Adipose tissue (tissue), 3 donors: Measurements from ENCODE around the gene PHYKPL. TPM values are rescaled to one million over a fixed set of nuclear protein-coding genes. Genes with fewer than 3 reads are reported as not detected.
"Not testable (repeated sequence)": the region's sequence is repeated elsewhere in the genome, so short reads cannot be mapped to it uniquely, and the experiment has no call there.

Source experiments
- H3K27ac ChIP-seq: one replicate; pipeline ENCODE4 v1.5.1; 2013; ENCODE audit warnings: low read depth, low read length
- WGBS, 3 donors: extraction: QIAGEN DNeasy Blood & Tissue Kit; methylation state at CpG; one replicate each; pipeline ENCODE4 v1.1.7; 2013; 5-methylcytosine and 5-hydroxymethylcytosine counted together
- polyA plus RNA-seq, 3 donors: library from polyadenylated mRNA; stranded (reverse); fragments of 200-250 nt; gene quantifications; one replicate each; pipeline ENCODE4 v1.2.3, GENCODE V29; 2013
- donor health status: healthy with polysubstance abuse.
- donor health status: Bipolar disorder and iron deficiency.
- donor health status: healthy.

Gene PHYKPL
- polyA plus RNA-seq, 3 donors, result 32.0 to 76.5 (median 65.5) TPM

DNA sequence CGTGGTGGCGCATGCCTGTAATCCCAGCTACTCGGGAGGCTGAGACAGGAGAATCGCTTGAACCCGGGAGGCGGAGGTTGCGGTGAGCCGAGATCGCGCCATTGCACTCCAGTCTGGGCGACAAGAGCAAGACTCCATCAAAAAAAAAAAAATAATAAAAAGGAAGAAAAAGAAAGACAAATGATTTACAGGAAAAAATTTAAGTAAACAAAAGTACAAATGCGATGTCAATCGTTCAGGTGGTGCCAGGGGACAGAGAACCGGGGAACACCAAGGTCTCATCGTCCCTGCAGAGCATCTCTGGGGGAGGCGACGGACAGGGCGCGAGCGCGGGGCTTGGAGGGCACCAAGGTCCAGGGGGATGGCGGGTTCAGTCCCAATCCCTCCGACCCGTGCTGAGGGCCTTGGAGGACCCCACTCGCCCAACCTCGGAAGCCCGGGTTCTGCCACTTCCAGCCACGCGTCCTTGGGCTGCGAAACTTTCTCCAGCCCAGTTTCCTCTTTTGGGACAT lies 28.9 kb downstream of the PHYKPL start:
- 10 to 24% (median 16%) methylated on average over 22 to 30 of the region's 30 CpGs for WGBS, 3 donors
- no peak overlapping the region for H3K27ac ChIP-seq

DNA sequence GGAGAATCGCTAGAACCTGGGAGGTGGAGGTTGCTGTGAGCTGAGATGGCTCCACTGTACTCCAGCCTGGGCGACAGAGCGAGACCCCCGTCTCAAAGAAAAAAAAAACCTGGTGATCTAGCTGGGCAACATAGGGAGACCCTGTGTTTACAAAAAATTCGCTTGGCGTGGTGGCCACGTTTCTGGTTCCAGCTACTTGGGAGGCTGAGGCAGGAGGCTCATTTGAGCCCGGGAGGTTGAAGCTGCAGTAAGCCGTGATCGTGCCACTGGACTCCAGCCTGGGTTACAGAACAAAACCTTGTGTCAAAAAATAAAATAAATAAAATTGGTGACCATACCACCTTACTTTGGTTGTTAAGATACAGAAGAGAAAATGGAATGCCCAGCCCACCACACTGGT lies 30.1 kb downstream of the PHYKPL start:
- 95 to 97% (median 95%) methylated on average over 10 of the region's 10 CpGs for WGBS, 3 donors
- no peak overlapping the region for H3K27ac ChIP-seq

DNA sequence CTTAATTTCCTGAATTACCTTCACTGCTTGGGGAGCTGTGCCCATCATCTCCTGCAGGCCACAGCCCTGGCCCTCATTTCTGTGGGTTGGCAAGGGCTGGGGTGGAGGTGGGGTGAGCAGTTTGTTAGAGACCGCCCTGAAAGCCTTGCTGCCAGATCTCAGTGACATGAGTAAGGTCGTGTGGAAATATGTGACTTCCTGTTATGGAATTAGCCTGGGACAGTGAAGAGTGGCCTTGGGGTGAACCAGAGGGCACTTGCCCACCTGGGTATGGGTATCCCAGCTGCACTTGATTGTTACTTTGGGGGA lies 30.7 kb downstream of the PHYKPL start:
- WGBS, 3 donors, result 25 to 33% (median 32%) methylated on average over 2 of the region's 2 CpGs
- H3K27ac ChIP-seq, result no peak overlapping the region

DNA sequence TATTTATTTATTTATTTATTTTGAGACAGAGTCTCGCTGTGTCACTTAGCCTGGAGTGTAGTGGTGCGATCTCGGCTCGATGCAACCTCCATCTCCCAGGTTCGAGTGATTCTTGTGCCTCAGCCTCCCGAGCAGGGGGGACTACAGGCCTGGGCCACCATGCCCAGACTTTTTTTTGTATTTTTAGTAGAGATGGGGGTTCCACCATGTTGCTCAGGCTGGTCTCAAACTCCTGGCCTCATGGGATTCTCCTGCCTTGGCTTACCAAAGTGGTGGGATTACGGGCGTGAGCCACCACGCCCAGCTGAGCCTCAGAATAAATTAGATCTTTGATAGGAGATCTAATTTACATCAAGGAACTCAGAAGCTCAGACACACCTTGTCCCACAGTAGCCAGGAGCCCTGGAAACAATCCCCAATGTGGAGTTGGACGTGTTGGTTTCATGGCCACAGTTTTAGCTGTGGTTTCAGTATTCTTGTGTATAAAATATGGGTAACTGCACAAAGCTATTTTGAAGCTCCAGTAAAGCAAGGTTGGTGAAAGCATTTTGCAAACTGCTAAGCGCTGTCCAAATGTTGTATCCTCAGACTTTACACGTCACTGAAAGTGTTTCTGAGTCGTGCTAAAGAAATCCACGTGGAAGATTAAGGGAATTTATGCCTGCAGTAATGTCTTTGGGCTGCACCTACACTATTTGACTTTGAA lies 31.2 kb downstream of the PHYKPL start:
- WGBS, 3 donors, result 85 to 89% (median 86%) methylated on average over 14 of the region's 14 CpGs
- H3K27ac ChIP-seq, result no peak overlapping the region

DNA sequence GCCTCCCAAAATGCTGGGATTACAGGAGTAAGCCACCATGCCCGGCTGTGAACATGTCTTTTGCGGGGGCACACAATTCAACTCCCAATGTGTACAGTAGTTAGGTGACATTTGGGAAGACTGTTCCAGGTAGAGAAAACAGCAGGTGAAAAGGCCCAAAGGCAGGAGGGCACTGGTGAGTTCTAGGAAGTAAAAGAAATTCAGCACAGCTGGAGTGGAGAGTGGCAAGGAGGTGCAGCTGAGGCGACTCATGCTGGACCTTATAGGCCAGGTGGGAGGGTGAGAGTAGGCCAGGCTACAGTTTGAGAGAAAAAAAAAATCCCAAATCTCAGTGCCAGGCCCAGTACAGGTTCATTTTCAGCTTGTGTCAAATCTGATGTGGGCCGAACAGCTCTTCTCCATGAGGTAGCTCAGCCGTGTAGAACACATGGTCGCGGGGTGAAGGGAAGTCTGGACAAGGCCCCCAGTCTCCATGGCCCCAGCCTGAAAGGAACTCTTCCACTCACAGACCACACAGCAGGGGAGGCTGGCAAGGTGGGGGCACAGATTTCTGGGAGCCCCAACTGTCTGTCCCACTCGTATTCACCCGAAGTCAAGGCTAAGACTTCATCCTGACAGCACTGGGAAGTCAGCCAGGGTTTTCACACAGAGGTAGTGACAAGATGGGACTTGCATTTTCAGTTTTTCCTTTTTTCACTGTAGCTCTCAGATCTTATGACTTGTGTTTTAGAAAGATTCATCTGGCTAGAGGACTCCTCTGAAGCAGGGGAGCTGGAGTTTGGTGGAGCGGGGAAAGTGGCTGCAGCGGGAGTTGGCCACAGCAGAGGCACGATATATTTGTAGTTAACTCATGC lies 32.8 kb downstream of the PHYKPL start:
- WGBS, 3 donors, result 72 to 79% (median 74%) methylated on average over 12 of the region's 12 CpGs
- no peak overlapping the region for H3K27ac ChIP-seq

DNA sequence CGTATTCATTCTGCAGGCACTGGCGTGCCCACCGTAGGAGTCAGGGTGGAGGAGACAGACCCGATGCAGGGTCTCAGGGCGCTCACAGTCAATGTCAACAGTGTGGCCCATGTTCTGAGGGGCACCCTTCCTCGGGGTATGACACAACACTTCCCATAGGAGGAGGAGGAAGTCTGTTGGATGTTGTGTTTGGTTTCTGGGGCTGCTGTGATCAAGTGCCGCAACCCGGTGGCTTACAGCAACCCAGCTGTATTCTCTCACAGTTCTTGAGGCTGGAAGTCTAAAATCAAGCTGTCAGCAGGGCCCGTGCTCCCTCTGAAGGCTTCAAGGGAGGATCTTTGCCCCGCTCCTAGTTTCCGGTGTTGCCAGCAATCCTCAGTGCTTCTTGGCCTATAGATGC lies 33.9 kb downstream of the PHYKPL start:
- H3K27ac ChIP-seq, result no peak overlapping the region
- 55 to 88% (median 56%) methylated on average over 11 of the region's 11 CpGs for WGBS, 3 donors

DNA sequence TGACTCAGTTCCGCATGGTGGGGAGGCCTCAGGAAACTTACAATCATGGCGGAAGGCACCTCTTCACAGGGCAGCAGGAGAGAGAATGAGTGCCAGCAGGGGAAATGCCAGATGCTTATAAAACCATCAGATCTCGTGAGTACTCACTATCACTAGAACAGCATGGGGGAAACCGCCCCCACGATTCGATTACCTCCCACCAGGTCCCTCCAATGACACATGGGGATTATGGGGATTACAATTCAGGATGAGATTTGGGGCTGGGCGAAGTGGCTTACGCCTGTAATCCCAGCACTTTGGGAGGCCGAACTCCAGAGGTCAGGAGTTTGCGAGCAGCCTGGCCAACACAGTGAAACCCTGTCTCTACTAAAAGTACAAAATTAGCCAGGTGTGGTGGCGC lies 34.5 kb downstream of the PHYKPL start:
- WGBS, 3 donors, result 71 to 87% (median 73%) methylated on average over 11 of the region's 11 CpGs
- not testable (repeated sequence) for H3K27ac ChIP-seq

DNA sequence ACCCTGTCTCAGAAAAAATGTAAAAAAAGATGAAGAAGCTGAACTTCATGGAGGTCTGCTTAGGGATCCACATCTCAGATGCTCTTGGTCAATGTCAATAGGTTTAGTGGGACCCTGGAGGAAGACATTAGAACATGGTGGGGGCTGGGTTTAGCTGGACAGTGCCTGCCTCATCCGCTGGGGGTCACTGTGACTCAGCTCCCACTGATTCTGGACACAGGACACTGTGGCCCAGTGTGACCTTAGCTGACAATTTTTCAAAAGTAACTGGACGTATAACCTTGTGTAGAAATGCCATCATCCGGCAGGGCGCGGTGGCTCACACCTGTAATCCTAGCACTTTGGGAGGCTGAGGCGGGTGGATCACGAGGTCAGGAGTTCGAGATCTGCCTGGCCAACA lies 35.6 kb downstream of the PHYKPL start:
- H3K27ac ChIP-seq, result no peak overlapping the region
- 80 to 83% (median 82%) methylated on average over 8 of the region's 8 CpGs for WGBS, 3 donors

DNA sequence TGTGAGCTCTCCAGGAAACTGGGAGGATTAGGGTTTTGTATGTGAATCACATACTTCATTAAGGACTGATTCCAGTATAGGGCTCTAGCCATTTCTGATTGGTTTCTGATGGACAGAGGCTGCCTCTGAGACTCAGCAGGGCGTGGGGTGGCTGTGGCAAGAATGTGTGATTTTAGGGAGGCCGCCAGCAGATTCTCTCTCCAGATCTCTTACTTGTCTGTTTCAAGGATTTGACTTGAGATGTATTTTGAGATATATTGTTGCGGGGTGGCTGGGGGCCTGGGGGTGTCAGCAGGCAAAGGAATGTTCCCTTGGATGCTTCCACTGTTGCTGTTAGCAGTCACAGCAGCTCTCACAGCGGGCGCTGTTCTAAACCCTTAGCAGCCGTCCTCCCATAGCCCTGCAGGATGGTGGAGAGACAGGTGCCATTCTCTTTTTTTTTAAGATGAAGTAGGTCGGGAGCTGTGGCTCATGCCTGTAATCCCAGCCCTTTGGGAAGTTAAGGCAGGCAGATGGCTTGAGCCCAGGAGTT lies 36.3 kb downstream of the PHYKPL start:
- WGBS, 3 donors, result 69 to 82% (median 80%) methylated on average over 7 of the region's 7 CpGs
- no peak overlapping the region for H3K27ac ChIP-seq

DNA sequence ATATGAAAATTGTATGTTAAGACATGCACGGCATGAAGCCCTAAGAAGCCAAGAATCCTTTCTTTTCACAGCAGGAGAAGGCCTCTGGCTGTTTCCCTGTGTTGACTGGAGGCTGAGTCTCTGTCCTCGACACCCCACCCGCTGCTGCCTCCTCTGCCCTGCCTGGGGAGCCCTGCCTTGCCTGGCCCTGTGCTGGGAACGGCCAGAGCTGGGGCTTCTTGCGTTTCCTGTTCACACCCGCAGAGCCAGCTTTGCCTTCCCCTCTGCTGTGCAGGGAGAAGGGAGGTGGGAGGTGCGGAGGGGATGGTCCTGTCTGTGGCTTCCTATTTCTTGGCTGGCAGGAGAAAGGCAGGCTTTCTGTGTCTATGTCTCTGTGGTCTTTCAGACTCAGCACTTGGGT lies 38.6 kb downstream of the PHYKPL start:
- 19 to 34% (median 26%) methylated on average over 7 of the region's 7 CpGs for WGBS, 3 donors
- no peak overlapping the region for H3K27ac ChIP-seq

DNA sequence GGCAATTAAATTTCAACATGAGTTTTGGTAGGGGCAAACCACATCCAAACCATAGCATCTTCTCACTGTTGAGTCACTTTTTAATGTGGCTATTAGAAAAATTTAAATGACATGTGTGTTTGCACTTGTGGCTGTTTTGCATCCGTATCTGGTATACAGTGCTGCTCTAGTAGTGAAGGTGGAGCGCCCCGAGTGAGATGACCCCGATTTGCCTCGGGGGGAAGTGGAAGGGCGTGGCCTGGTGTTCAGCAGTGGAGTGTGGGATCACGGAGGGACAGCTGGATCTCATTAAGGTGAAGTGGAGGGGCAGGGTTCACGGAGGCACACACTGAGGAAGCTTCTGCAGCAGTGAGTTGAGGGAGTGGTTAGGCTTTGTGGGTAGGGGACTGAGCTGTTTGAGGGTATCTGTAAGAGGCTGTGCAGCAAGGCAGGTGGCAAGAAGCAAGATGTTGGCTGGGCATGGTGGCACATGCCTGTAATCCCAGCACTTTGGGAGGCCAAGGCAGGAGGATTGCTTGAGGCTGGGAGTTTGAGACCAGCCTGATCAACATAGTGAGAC lies 39.3 kb downstream of the PHYKPL start:
- 56 to 77% (median 59%) methylated on average over 8 of the region's 8 CpGs for WGBS, 3 donors
- no peak overlapping the region for H3K27ac ChIP-seq

DNA sequence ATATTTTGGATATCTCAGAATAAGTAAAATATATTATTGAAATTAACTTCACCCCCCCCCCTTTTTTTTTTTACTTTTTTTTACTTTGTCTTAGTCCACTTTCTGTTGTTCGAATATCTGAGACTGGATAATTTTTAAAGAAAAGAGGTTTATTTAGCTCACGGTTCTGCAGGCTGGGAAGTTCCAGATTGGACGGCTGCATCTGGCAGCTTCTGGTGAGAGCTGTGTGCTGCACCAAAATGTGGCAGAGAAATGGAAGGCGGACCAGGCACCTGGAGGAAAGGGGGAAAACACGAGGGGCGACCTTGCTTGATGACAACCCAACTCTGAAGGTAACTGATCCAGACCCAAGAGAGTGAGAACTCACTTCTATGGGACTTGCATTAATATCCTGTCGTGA lies 39.8 kb downstream of the PHYKPL start:
- no peak overlapping the region for H3K27ac ChIP-seq
- WGBS, 3 donors, result 87 to 94% (median 90%) methylated on average over 7 of the region's 7 CpGs

DNA sequence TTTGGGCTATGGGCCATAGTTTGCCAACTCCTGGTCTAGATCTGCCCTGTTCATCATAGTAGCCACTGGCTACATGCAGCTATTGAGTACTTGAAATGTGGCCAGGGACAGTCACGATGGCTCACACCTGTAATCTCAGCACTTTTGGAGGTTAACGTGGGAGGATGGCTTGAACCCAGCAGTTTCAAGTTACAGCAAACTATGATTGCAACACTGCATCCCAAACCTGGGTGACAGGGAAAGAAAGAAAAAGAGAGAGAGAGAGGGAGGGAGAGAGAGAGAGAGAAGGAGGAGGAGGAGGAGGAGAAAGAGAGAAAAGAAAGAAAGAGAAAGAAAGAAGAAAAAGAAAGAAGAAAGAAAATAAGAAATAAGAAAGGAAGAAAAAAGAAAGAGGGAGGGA lies 40.4 kb downstream of the PHYKPL start:
- H3K27ac ChIP-seq, result no peak overlapping the region
- 42 to 55% (median 55%) methylated on average over 2 of the region's 2 CpGs for WGBS, 3 donors

DNA sequence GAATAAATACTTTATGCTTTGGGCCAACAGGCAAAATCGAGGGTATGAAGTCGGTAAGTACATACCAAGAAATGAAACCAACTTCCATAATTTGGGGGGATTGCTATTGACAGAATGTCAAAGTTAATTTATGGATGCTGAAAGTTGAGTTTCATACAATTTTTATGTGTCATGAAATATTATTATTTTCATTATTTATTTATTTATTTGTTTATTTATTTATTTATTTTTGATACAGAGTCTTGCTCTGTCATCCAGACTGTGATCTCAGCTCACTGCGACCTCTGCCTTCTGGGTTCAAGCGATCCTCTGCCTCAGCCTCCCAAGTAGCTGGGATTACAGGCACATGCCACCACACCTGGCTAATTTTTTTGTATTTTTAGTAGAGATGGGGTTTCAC lies 40.9 kb downstream of the PHYKPL start:
- no peak overlapping the region for H3K27ac ChIP-seq
- WGBS, 3 donors, result 73 to 88% (median 85%) methylated on average over 4 of the region's 4 CpGs

DNA sequence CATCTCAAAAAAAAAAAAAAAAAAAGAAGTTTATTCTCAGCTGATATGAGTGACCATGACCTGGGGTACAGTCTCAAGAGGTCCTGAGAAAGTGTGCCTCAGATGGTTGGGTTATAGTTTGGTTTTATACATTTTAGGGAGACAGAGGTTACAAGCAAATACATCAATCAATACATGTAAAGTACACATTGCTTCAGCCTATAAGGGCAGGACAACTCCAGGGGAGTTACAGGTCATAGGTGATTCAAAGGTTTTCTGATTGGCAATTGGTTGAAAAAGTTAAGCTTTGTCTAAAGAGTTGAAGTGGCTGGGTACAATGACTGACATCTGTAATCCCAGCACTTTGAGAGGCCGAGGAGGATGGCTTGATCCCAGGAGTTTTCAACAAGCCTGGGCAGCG lies 43.2 kb downstream of the PHYKPL start:
- 42 to 73% (median 46%) methylated on average over 2 of the region's 2 CpGs for WGBS, 3 donors
- no peak overlapping the region for H3K27ac ChIP-seq

DNA sequence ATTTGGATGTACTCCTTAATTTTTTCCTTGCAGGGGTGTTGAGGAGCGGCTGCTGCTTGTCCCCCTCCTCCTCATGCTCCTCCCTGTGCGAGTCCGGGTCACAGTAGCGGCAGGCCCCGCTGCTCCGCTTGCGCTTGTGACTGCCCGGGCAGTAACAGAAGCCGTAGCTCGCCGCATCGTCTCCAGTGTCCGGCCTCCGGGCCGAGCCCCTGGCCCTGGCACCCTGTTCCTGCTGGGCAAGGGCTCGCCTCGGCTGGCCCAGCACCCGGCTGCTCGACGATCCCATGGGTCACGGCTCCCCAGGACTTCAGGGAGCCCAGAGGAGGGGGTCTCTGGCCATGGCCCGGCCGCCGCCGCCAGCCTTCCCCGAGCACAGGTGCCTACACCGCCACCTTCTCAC lies 45.6 kb downstream of the PHYKPL start, which contains the start of gene GMCL2:
TSS of gene GMCL2 (minus strand) at position 358 of the 400 bp plus-strand sequence. CDS start at position 286, 72 bp downstream.
- no peak within 1 kb of the TSS for H3K27ac ChIP-seq
- 66 to 87% (median 75%) methylated on average over 26 to 27 of the region's 27 CpGs for WGBS, 3 donors

DNA sequence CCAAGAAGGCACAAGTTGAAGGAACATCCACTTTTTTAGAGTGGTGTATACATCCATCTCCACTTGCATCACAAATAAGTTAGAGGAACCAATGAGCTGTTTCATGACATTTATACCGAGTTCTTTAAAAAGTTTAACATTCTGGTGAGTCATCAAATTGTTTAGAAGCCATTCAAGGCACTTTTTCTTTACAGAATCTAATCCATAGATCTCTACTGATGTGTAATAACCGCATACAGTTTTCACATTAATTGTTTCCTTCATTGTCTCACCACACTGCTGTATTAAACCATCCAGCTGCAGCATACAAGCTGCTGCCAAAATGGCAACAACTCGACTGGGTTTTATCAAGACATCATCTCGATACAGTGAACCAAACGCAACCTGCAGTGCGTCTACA lies 46.2 kb downstream of the PHYKPL start:
- H3K27ac ChIP-seq, result no peak overlapping the region
- 57 to 66% (median 58%) methylated on average over 6 of the region's 6 CpGs for WGBS, 3 donors

DNA sequence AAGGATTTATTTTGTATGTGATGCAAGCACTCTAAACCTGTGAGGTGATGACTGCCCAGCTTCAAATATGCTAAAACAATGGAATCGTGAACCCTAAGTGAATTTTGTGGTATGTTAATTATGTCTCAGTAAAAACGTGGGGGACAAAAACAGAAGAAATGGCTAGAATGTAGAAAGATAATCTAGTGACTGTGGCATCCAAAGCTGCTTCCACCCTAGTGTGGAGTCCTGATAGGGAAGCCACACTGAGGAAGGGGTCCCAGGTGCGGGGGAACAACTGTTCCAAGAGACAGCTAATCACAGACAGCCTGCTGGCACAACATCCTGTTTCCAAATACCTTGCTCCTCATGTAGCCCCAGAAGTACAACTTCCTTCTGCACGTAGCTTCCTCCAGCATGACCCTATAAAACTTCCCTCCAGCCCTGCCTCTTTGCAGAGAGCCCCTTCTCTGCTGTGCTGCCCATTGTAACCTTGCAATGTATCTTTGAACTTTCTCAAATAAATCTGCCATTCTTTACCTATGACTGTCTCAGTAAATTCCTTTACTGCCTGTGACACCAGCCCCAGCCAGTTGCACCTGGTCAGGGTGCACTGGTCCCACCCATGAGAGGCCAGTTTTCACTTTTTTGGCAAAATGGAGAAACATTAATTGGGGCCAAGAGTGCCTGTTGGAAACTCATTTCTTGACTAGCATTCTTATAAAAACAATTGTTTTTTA lies 50.3 kb downstream of the PHYKPL start:
- H3K27ac ChIP-seq, result no peak overlapping the region
- WGBS, 3 donors, result 19 to 43% (median 26%) methylated on average over 4 of the region's 4 CpGs
